NCI-H82 treated with DMSO at 0.1 percent for 48 hours (cell line): Measurements from ENCODE around the gene HEATR1.
"Not testable (repeated sequence)": the region's sequence is repeated elsewhere in the genome, so short reads cannot be mapped to it uniquely, and the experiment has no call there.

Experiments
- DNase-seq: peaks from one replicate; lab custom pipeline; 2025; ENCODE audit not compliant: unreplicated experiment; lab: John Stamatoyannopoulos, UW

HEATR1 gene

DNA sequence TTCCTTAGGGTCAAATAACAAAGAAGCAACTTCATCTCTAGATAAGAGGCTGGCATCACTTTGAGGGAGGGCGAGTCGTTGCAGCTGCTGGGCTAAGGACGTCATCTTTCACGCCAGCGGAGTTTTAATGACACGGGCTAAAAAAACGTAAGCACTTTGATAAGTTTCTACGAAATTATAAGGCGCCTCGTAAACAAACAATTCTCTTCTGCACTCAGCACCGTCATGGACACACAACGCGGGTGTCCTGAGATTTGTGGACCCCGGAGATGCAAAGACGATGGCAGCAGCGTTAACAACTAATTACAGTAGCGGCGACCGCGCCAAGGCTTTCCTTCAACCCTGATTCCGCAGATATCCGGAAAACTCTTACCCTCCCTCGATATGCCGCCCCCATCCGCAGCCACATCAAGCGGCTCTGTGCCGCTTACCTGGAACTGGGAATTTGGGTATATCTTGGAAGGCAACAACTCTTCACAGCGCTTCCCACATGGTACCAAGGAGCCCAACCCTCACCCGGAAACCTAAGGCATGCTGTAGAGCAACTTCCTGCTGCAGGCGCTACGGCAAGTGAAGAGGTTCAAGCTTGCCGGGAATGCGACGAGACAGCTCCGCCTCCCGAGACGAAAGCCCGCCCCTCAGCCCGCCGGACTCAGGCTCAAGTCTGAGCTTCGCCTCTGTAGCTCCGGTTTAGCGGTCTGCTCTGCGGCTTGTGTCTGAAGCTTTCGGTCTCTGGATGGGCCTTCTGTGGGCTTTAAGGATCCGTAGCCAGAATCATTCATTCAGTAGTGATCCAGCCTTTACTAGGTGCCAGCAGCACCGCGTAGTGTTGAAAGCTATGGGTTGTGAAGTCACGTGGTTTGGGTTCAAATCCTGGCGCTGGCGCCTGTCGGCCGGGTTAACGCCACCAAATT lies at the start of gene HEATR1:
Gene HEATR1 (minus strand): TSS at position 526 of the 914 bp plus-strand sequence. CDS start 421 bp downstream, at position 105.
- DNase-seq = peak; percentile 76

GRCh38 chr1:236645016-236645680 lies 40.8 kb upstream of the HEATR1 start:
- DNase-seq = no peak

- DNase-seq = no peak
Measured at GRCh38 chr1:236642763-236643162, 38.4 kb upstream of the HEATR1 start.

DNA sequence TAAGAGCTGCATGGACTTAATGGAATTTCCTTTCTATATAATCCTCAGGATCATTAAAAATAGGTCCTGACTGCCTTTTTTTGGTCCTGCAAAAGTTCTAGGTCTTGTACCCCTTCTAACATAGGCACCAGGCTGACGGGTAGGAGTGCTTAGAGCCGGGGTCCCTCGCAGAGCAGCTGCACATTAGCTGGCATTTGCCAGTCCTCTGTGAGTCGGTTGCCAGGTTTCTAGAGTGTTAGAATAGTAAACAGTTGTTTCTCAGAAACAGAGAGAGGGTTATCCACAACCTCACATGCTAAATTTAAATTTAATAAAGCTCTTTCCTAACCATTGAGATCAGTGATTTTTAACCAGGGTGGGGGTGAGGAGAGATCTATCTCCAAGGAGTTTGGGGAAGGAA lies 35.4 kb upstream of the HEATR1 start:
- no peak for DNase-seq

DNA sequence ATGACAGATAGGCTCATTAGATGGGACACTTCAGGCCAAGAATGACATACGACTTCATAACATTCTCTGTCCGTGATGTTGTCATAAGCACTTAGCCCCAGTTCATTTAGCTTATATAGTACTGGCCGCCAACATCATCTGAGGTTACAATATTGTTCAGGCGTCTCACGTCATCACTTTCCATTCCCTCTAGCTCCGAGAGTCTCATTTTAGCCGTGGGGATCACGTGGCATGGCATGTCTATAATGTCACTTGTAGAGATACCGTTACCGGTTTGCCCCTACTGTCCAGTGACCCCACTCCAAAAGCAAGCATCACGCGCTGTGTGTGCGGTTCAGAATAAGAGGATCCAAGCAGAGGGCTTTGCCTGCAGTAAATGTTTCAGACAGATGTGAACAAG lies 34.6 kb upstream of the HEATR1 start:
- no peak for DNase-seq

GRCh38 chr1:236636017-236636416 lies 31.7 kb upstream of the HEATR1 start:
- DNase-seq = no peak

GRCh38 chr1:236627727-236628408 lies 23.6 kb upstream of the HEATR1 start:
- DNase-seq = no peak

DNA sequence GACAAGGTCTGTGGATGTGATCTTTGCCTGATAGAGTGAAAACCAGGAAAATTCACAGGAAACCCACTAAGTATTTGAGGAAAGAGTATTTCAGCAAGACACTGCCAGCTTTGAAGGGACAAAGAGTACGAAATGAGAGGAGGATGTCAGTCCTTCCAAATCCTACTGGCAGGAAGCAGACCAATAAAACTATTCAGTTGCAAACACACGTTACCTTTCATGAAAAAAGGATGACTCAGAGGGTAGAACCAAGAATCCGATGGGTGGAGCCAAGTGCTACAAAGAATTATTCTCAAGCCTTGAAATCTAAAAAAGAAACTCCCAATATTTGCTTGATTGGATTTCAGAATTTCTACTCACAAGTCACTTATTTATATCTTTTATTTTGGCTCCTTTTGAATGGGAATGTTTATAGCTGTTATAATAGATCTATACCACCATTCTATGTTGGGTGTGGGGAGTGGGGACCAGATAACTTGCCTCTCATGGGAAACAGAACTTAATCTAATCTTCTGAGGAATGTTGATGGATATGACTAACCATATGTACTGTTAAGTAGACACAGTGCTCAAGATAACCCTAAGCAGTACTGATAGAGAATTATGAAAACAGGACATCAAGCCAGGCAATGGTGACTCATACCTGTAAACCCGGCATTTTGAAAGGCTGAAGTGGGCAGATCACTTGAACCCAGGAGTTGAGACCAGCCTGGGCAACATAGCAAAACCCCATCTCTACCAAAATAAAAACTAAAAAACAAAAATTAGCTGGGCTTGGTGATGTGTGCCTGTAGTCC lies 19.3 kb upstream of the HEATR1 start:
- DNase-seq = no peak

DNA sequence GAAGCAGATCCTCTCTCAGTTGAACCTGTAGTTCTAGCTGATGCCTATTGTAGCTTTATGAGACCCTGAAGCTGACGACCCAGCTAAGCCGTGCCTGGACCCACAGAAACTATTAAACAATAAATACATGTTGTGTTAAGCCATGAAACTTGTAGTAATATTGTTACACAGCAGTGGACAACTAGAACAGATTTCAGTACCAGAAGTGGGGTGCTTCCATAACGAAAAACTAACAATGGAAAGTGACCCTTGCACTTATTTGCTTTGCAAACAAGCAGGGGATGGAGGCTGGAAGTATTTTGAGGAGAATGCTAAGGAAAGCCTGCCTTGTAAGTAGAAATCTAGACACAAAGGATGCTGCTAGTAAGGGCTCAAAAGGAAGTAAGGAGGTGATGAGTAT lies 18.1 kb upstream of the HEATR1 start:
- DNase-seq = no peak

- DNase-seq = no peak
Measured at GRCh38 chr1:236619398-236619797, 15.1 kb upstream of the HEATR1 start.

GRCh38 chr1:236618507-236618906 lies 14.2 kb upstream of the HEATR1 start:
- no peak for DNase-seq

- DNase-seq = no peak
Measured at GRCh38 chr1:236615399-236616148, 11.3 kb upstream of the HEATR1 start.

GRCh38 chr1:236612349-236612748 lies 8.0 kb upstream of the HEATR1 start:
- no peak for DNase-seq

- peak; percentile 8 for DNase-seq
Measured at GRCh38 chr1:236608930-236609726, 4.8 kb upstream of the HEATR1 start.

DNA sequence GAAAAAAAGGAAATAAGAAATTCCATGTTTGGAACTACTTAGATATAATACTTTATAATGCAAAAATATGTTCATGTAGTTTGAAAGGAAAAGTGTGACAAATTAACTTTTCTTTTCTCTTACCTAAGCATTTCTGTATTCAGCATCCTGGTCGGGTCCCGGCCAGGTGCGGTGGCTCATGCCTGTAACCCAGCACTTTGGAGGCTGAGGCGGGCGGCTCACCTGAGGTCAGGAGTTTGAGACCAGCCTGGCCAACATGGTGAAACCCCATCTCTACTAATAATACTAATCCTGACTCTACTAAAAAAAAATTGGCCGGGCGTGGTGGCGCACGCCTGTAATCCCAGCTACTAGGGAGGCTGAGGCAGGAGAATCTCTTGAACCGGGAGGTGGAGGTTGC lies 3.3 kb upstream of the HEATR1 start:
- not testable (repeated sequence) for DNase-seq

DNA sequence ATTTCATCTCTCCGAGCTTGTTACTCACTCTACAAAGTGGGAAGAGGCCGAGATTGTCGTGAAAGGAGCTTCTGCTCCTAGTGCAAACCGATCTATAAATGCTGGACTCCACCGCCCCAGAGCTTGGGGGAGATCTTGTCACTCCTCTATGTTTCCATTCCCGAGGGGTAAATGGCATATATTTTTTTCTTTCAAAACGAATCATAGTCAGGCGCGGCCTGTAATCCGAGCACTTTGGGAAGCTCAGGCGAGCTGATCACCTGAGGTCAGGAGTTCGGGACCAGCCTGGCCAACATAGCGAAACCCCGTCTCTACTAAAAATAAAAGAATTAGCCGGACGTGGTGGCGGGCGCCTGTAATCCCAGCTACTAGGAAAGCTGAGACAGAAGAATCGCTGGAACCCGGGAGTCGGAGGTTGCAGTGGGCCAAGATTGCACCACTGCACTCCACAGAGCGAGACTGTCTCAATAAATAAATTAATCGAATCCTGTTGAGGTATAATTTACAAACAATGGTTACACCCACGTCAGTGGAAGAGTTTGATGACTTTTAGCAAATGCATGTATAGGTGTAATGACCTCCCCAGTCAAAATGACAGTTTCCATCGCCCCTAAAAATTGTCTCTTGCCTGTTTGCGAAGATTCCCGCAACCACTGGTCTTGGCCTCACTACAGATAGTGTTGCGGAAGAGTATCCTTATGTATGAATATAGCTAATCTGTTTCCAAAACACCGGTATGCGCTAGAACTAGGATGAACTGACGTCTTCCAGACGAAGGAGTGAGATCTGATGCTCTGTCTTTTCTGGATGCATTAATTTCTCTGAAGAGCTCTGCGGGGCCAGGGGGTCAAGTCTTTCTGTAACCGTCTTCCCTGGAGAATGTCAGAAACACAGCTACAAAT lies 840 bp upstream of the HEATR1 start:
- DNase-seq = no peak

- peak; percentile 77 for DNase-seq
Measured at GRCh38 chr1:236602171-236602570, 2.1 kb downstream of the HEATR1 start.

DNA sequence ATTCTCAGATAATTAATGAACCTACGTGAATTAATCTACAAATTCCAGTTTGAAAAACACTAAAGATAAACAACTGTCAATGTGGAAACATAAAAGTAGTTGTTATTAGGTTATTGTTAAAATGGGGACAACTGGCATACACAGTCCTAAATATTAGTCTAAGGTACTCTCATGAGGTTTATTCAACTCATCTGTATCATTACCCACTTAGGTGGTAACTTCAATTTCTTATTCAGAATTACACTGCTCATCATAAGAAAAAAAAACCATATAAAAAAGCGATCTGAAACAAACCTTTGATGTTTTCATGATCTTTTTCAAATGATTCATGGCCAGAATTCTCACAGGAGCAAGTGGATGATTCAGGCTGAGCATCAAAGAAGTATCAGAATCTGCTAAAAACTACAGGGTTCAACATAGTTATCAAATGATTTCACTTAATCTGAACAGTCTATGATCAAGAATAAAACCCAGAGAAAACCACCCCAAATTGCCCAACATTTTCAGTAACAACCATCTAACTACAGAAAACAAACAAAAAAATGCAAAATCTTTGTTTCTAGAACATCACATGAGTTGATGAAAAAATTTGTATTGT lies 13.7 kb downstream of the HEATR1 start:
- no peak for DNase-seq
